Heart right ventricle (tissue), 16 donors: ENCODE data around the gene MIDN. TPM values are rescaled to one million over a fixed set of nuclear protein-coding genes. Genes with fewer than 3 reads are reported as not detected.

ENCODE experiments used
- ATAC-seq, 8 donors: fragments of 200-7000 bp; cut with Tn5 transposase; one replicate each; pipeline ENCODE4 v1.9.1; 2020; ENCODE audit warnings: mild to moderate bottlenecking in 8 of 8, moderate library complexity in 8 of 8, moderate number of reproducible peaks in 1 of 8
- DNase-seq, 2 donors: peaks; one replicate each; pipeline ENCODE4 v3.0.0-alpha.2; 2020
- H3K27ac ChIP-seq, 10 donors: fragments of 200-600 bp; sonication (generic) in 2 of 10; one replicate each; pipeline versions ENCODE4 v1.5.0 to v1.8.0; 2020 to 2022; ENCODE audit warnings: mild to moderate bottlenecking in 3 of 10
- H3K27me3 ChIP-seq, 7 donors: fragments of 200-600 bp; one replicate each; pipeline ENCODE4 v1.8.0; 2021 to 2022; ENCODE audit warnings: mild to moderate bottlenecking in 2 of 7
- H3K36me3 ChIP-seq, 9 donors: fragments of 200-600 bp; sonication (generic) in 1 of 9; one replicate each; pipeline versions ENCODE4 v1.5.0 to v1.8.0; 2020 to 2022; ENCODE audit warnings: mild to moderate bottlenecking in 2 of 9
- H3K4me1 ChIP-seq, 9 donors: fragments of 200-600 bp; sonication (generic) in 1 of 9; one replicate each; pipeline versions ENCODE4 v1.5.0 to v1.8.0; 2020 to 2022; ENCODE audit warnings: mild to moderate bottlenecking in 4 of 9
- H3K4me3 ChIP-seq, 10 donors: fragments of 200-600 bp; sonication (generic) in 2 of 10; one replicate each; pipeline versions ENCODE4 v1.5.0 to v1.8.0; 2020 to 2022; ENCODE audit warnings: mild to moderate bottlenecking in 7 of 10, moderate library complexity in 2 of 10
- H3K9me3 ChIP-seq, 11 donors: fragments of 200-600 bp in 10 of 11; sonication (generic) in 2 of 11; one replicate each; pipeline versions ENCODE4 v1.5.0 to v1.8.0; 2013 to 2022; ENCODE audit warnings: mild to moderate bottlenecking in 2 of 11, control low read depth in 1 of 11, moderate library complexity in 1 of 11
- WGBS, 2 donors: extraction: QIAGEN DNeasy Blood & Tissue Kit; methylation state at CpG; one replicate each; pipeline ENCODE4 v1.1.7; 2013; ENCODE audit warnings: inconsistent platforms in 1 of 2; 5-methylcytosine and 5-hydroxymethylcytosine counted together
- intact Hi-C, 10 donors: fragments of 100-400 bp; cut with DNase I; formaldehyde crosslinking; loops; one replicate each; pipeline versions ENCODE4 v1.11.1 to v1.14.2; 2022
- polyA plus RNA-seq, 2 donors: library from polyadenylated mRNA; stranded (reverse); fragments of 200-250 nt; gene quantifications; one replicate each; pipeline ENCODE4 v1.2.3, GENCODE V29; 2013
- total RNA-seq, 10 donors: library from RNA; stranded (reverse); fragmentation: NEBNext Ultra II Directional in 3 of 10; extraction: Animal tissue kit (Norgen Biotek cat#: 25700) in 3 of 10; gene quantifications; one replicate each; pipeline versions ENCODE4 v1.2.1 to v1.2.4, GENCODE V29; 2021 to 2023
- TF ChIP-seq, protein P1 (sequence below), 9 donors: fragments of 200-600 bp; sonication (generic) in 2 of 9; IDR thresholded peaks; one replicate each; pipeline versions ENCODE4 v1.5.0 to v1.8.0; 2021 to 2022; ENCODE audit warnings: antibody characterized with exemption in 9 of 9, mild to moderate bottlenecking in 5 of 9, moderate library complexity in 1 of 9
- donor health status: Arrhythmogenic right ventricular cardiomyopathy.
- donor health status: ischemic (EF 13 %, LVEDD 7.1; RV severe dilation, severe dysfunction).
- donor health status: healthy with polysubstance abuse.
- donor health status: DM: no; HTN: yes; CAD: no.
- donor health status: DM: no; HTN: no; CAD: no.
- donor health status: ischemic (EF 25% LVEDD 6.9; RV normal size, moderate dysfunction).
- donor health status: ischemic (EF 25% LVEDD 5.7; RV mildly dilated, moderate dysfunction).
- donor health status: healthy.
- donor health status: DM: yes; HTN: yes; CAD: no.
- donor health status: Ischemic cardiomyopathy.
- donor health status: ischemic (EF 35%, LVEDD 5.7; RV mildly dilated, moderate dysfunction).
- donor health status: nonischemic (EF 11% LVEDD 7.7; RV severe dilation, severe dysfunction).
- donor health status: DM: yes; HTN: yes; CAD: no.
- donor health status: PGD.
- donor health status: ischemic (EF 29% LVEDD 5.4; RV normal size, mild dysfunction).
- donor health status: nonischemic (EF 23%, LVEDD 6.1; RV moderate dilation, normal function).

MIDN gene
- total and polyA plus RNA-seq, 12 donors, result 22.7 to 236 (median 63.7) TPM

GRCh38 chr19:1269478-1270212 is 21.3 kb downstream of the MIDN start:
- intact Hi-C loops, result loop anchor here in 5 of 10 donors (2.0 to 10.0 kb wide), 4 partner anchors 59 to 235 kb away; partner anchors contain the start of genes DAZAP1 (in 3 of the 5) and GAMT (in 3 of the 5)
- ATAC-seq (peak; percentile 1 to 40 (median 20)), DNase-seq (peak; percentile 87 to 89)
- peaks cover 62 to 91% (median 89%) of the 10 kb centered on the region in 9 donors for H3K4me1 ChIP-seq
- no peaks in the 10 kb centered on the region for H3K9me3 ChIP-seq
- 0 to 1% methylated on average over 61 to 64 of the region's 64 CpGs for WGBS, 2 donors
- H3K36me3 ChIP-seq, result peaks cover 0 to 44% (median 41%) of the 10 kb centered on the region in 9 donors
- peak overlapping the region; percentile 91 to 100 (median 98) for H3K27ac ChIP-seq
- peak overlapping the region; percentile 57 to 98 (median 70) for H3K4me3 ChIP-seq
- no peaks in the 10 kb centered on the region for H3K27me3 ChIP-seq
- TF ChIP-seq, protein P1, sequence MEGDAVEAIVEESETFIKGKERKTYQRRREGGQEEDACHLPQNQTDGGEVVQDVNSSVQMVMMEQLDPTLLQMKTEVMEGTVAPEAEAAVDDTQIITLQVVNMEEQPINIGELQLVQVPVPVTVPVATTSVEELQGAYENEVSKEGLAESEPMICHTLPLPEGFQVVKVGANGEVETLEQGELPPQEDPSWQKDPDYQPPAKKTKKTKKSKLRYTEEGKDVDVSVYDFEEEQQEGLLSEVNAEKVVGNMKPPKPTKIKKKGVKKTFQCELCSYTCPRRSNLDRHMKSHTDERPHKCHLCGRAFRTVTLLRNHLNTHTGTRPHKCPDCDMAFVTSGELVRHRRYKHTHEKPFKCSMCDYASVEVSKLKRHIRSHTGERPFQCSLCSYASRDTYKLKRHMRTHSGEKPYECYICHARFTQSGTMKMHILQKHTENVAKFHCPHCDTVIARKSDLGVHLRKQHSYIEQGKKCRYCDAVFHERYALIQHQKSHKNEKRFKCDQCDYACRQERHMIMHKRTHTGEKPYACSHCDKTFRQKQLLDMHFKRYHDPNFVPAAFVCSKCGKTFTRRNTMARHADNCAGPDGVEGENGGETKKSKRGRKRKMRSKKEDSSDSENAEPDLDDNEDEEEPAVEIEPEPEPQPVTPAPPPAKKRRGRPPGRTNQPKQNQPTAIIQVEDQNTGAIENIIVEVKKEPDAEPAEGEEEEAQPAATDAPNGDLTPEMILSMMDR (IDR thresholded peaks at IDR 0.05), result peak in 2 of 9 donors; percentile 16 to 26

DNA sequence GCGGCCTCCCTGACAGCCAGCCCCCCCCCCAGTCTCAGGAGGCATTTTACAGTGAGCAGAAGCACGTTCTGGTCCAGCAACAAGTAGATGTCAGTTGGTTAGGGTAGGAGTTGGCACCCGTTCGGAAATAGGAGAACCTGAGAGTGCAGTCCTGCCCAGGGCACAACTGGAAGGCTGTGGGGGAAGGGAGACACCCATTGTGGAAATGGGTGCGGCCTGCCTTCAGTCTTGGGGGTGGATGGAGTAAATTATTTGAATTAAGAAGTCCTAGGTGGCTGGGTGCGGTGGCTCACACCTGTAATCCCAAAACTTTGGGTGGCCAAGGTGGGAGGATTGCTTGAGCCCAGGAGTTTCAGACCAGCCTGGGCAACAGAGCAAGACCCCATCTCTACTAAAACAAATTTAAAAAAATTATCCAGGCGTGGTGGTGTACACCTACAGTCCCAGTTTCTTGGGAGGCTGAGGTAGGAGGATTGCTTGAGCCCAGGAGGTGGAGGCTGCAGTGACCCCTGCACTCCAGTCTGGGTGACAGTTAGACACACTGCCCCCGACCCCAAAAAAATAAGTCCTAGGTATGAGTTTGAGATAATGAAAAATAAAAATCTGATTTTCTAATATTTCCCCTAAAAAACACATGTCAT is 21.9 kb downstream of the MIDN start:
- Histone ChIP-seq H3K36me3 (peaks cover 0 to 50% (median 45%) of the 10 kb centered on the region in 9 donors), H3K4me1 (peaks cover 64 to 91% (median 88%) of the 10 kb centered on the region in 9 donors), H3K4me3 (peak overlapping the region; percentile 57 to 98 (median 70)), H3K27ac (peak overlapping the region; percentile 91 to 100 (median 98)), H3K27me3 (no peaks in the 10 kb centered on the region), H3K9me3 (no peaks in the 10 kb centered on the region)
- ATAC-seq (no peak), DNase-seq (no peak)
- TF ChIP-seq, protein P1 (IDR thresholded peaks at IDR 0.05), result no peak
- intact Hi-C loops, result loop anchor here in 4 of 10 donors (10.0 kb wide), 3 partner anchors 134 to 234 kb away; partner anchors contain the start of genes DAZAP1 (in 3 of the 4) and GAMT (in 3 of the 4)
- 23 to 25% methylated on average over 8 of the region's 8 CpGs for WGBS, 2 donors

GRCh38 chr19:1270854-1271527 is 22.6 kb downstream of the MIDN start:
- TF ChIP-seq, protein P1 (IDR thresholded peaks at IDR 0.05), result no peak
- ATAC-seq (no peak), DNase-seq (no peak)
- WGBS, 2 donors, result 51 to 58% methylated on average over 26 of the region's 26 CpGs
- H3K9me3 ChIP-seq, result no peaks in the 10 kb centered on the region
- peaks cover 57 to 86% (median 82%) of the 10 kb centered on the region in 9 donors for H3K4me1 ChIP-seq
- H3K4me3 ChIP-seq, result peak overlapping the region; percentile 57 to 98 (median 70)
- intact Hi-C loops, result loop anchor here in 4 of 10 donors (10.0 kb wide), 3 partner anchors 134 to 234 kb away; partner anchors contain the start of genes DAZAP1 (in 3 of the 4) and GAMT (in 3 of the 4)
- peak overlapping the region in 9 of 10 donors; percentile 91 to 100 (median 98) for H3K27ac ChIP-seq
- H3K36me3 ChIP-seq, result peaks cover 0 to 50% (median 45%) of the 10 kb centered on the region in 9 donors
- H3K27me3 ChIP-seq, result no peaks in the 10 kb centered on the region
